OCI-LY7 (cell line): Measurements from ENCODE around the gene RAD9A.
"Not testable (repeated sequence)": the region's sequence is repeated elsewhere in the genome, so short reads cannot be mapped to it uniquely, and the experiment has no call there.

Experiments used
- EZH2phosphoT487 ChIP-seq: fragments of 200-600 bp; sonication (generic); IDR thresholded peaks from 2 replicates; pipeline ENCODE4 v1.6.1; 2018; ENCODE audit warnings: low read depth, borderline replicate concordance, mild to moderate bottlenecking, mixed run types, antibody characterized with exemption, low read length, moderate library complexity, mixed read lengths
- TF ChIP-seq, protein P1 (sequence below): fragments of 200-600 bp; sonication (generic); conservative IDR thresholded peaks from 2 replicates; pipeline ENCODE4 v1.5.1; 2014; ENCODE audit warnings: mild to moderate bottlenecking, antibody characterized with exemption, low read length, moderate library complexity, mixed read lengths

GRCh38 chr11:67402192-67402839 lies 10.5 kb downstream of the RAD9A start:
- TF ChIP-seq, protein P1, sequence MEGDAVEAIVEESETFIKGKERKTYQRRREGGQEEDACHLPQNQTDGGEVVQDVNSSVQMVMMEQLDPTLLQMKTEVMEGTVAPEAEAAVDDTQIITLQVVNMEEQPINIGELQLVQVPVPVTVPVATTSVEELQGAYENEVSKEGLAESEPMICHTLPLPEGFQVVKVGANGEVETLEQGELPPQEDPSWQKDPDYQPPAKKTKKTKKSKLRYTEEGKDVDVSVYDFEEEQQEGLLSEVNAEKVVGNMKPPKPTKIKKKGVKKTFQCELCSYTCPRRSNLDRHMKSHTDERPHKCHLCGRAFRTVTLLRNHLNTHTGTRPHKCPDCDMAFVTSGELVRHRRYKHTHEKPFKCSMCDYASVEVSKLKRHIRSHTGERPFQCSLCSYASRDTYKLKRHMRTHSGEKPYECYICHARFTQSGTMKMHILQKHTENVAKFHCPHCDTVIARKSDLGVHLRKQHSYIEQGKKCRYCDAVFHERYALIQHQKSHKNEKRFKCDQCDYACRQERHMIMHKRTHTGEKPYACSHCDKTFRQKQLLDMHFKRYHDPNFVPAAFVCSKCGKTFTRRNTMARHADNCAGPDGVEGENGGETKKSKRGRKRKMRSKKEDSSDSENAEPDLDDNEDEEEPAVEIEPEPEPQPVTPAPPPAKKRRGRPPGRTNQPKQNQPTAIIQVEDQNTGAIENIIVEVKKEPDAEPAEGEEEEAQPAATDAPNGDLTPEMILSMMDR, result not testable (repeated sequence)
- TF ChIP-seq EZH2phosphoT487, result not testable (repeated sequence)
